Thymus (tissue), 11 donors: ENCODE data around the gene RANBP9. TPM values are rescaled to one million over a fixed set of nuclear protein-coding genes. Genes with fewer than 3 reads are reported as not detected.

Experiments used
- DNase-seq, 9 donors: peaks; one replicate each; pipeline ENCODE4 v3.0.0-alpha.2; 2013; ENCODE audit warnings: low spot score in 9 of 9, low read depth in 6 of 9, missing footprints in 1 of 9
- H3K27ac ChIP-seq, 2 donors: one replicate each; pipeline ENCODE4 v1.5.1; 2013; ENCODE audit warnings: control low read depth in 1 of 2, low read depth in 1 of 2, low read length in 1 of 2, mild to moderate bottlenecking in 1 of 2, moderate library complexity in 1 of 2
- H3K27me3 ChIP-seq, 2 donors: one replicate each; pipeline ENCODE4 v1.5.1; 2013; ENCODE audit warnings: low read length in 1 of 2; ENCODE audit not compliant: control insufficient read depth in 2 of 2, insufficient read depth in 1 of 2
- H3K36me3 ChIP-seq, 2 donors: one replicate each; pipeline ENCODE4 v1.5.1; 2013; ENCODE audit warnings: low read length in 1 of 2, mild to moderate bottlenecking in 1 of 2, moderate library complexity in 1 of 2; ENCODE audit not compliant: control insufficient read depth in 2 of 2, insufficient read depth in 2 of 2
- H3K4me1 ChIP-seq, 2 donors: one replicate each; pipeline ENCODE4 v1.5.1; 2013; ENCODE audit warnings: low read length in 2 of 2; ENCODE audit not compliant: control insufficient read depth in 2 of 2, insufficient read depth in 2 of 2
- H3K4me3 ChIP-seq, 2 donors: one replicate each; pipeline ENCODE4 v1.5.1; 2013; ENCODE audit warnings: low read length in 2 of 2, control low read depth in 1 of 2, mild to moderate bottlenecking in 1 of 2
- H3K9me3 ChIP-seq, 2 donors: one replicate each; pipeline ENCODE4 v1.5.1; 2013; ENCODE audit warnings: low read length in 1 of 2, mild to moderate bottlenecking in 1 of 2; ENCODE audit not compliant: control insufficient read depth in 2 of 2, insufficient read depth in 1 of 2
- WGBS: extraction: QIAGEN DNeasy Blood & Tissue Kit; methylation state at CpG from one replicate; pipeline ENCODE4 v1.1.7; 2013; 5-methylcytosine and 5-hydroxymethylcytosine counted together
- polyA plus RNA-seq: library from polyadenylated mRNA; stranded (reverse); fragments of 200-250 nt; gene quantifications from one replicate; pipeline ENCODE4 v1.2.3, GENCODE V29; 2013
- total RNA-seq: library from RNA; stranded (reverse); fragments of 120-200 nt; gene quantifications from one replicate; pipeline ENCODE4 v1.2.4, GENCODE V29; 2013
- donor health status: healthy.

Gene RANBP9
- total and polyA plus RNA-seq, 2 donors = 23.4 to 37.9 TPM

DNA sequence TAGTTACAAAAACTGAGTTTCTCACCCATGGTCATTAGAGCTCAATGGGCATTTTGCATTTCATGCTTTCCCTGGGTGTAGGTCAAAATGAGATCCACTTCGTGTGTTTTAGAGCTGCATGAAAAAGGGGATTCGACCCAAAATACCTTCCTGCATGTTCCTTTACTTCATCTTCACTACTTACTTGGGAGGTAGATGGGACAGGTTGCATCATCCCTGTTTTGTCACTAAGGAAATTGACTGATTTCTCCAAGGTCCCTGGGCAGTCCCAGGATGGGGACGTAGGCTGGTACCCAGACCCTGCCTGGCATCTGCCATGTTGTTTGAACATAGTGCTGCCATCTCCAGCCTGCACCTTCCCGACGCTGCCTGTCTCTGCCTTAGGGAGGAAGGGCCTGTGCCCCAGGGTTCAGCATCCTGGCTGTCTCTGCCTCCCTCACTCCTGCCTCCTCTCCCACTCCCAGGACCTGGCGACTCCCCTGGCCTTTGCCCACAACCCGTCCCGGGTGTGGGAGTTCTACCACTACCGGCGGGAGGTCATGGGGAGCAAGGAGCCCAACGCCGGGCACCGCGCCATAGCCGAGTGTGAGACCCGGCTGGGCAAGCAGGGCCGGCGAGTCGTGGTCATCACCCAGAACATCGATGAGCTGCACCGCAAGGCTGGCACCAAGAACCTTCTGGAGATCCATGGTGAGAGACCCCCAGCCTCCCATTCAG lies 120.3 kb downstream of the RANBP9 start:
- H3K4me1 ChIP-seq = peaks cover 0 to 16% of the 10 kb centered on the region in 2 donors
- WGBS = 97% methylated on average over 21 of the region's 21 CpGs
- no peak overlapping the region for H3K4me3 ChIP-seq
- peaks cover 25 to 45% of the 10 kb centered on the region in 2 donors for H3K36me3 ChIP-seq
- H3K27me3 ChIP-seq = no peaks in the 10 kb centered on the region
- no peak overlapping the region for H3K27ac ChIP-seq
- DNase-seq = no peak
- no peaks in the 10 kb centered on the region for H3K9me3 ChIP-seq

DNA sequence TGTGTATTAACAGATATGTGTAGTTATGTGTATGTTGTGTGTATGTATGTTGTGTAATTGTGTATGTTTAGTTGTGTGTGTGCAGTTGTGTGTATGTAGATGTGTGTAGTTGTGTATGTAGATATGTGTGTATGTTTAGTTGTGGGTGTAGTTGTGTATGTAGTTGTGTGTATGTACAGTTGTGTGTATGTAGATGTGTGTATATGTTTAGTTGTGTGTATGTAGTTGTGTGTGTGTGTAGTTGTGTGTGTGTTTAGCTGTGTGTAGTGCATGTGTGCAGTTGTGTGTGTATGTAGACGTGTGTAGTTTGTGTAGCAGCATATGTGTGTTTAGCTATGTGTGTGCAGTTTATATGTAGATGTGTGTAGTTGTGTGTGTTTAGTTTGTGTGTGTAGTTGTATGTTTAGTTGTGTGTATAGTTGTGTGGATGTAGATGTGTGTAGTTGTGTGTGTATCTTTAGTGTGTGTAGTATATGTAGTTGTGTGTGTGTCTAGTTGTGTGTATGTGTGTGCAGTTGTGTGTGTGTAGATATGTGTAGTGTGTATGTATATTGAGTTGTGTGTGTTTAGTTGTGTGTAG lies 121.0 kb downstream of the RANBP9 start:
- H3K4me1 ChIP-seq = peaks cover 0 to 16% of the 10 kb centered on the region in 2 donors
- peaks cover 25 to 43% of the 10 kb centered on the region in 2 donors for H3K36me3 ChIP-seq
- H3K4me3 ChIP-seq = no peak overlapping the region
- H3K27me3 ChIP-seq = no peaks in the 10 kb centered on the region
- H3K9me3 ChIP-seq = no peaks in the 10 kb centered on the region
- 94% methylated on average over 1 of the region's 1 CpG for WGBS
- DNase-seq = no peak
- no peak overlapping the region for H3K27ac ChIP-seq

DNA sequence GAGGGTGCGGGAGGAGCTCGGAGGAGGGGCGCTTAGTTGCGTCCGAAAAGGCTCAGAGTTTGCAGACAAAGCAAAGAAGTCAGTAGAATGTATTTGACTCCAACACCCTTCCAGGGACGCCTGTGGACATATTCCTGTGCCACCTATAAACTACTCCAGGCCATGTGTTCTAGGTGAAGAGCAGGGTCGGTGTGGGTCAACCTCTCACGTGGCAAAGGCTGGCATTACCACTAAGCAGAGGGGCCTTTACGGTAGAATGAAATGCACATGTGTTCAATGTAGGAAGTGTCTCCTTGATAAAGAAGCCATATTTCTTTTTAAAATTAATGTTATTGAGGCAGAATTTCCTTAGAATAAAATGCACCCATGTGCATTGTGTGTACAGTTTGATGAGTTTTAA lies 121.8 kb downstream of the RANBP9 start:
- H3K36me3 ChIP-seq = peaks cover 27 to 40% of the 10 kb centered on the region in 2 donors
- H3K9me3 ChIP-seq = no peaks in the 10 kb centered on the region
- DNase-seq = no peak
- no peak overlapping the region for H3K27ac ChIP-seq
- 97% methylated on average over 9 of the region's 9 CpGs for WGBS
- no peak overlapping the region for H3K4me3 ChIP-seq
- no peaks in the 10 kb centered on the region for H3K27me3 ChIP-seq
- H3K4me1 ChIP-seq = peaks cover 0 to 16% of the 10 kb centered on the region in 2 donors

DNA sequence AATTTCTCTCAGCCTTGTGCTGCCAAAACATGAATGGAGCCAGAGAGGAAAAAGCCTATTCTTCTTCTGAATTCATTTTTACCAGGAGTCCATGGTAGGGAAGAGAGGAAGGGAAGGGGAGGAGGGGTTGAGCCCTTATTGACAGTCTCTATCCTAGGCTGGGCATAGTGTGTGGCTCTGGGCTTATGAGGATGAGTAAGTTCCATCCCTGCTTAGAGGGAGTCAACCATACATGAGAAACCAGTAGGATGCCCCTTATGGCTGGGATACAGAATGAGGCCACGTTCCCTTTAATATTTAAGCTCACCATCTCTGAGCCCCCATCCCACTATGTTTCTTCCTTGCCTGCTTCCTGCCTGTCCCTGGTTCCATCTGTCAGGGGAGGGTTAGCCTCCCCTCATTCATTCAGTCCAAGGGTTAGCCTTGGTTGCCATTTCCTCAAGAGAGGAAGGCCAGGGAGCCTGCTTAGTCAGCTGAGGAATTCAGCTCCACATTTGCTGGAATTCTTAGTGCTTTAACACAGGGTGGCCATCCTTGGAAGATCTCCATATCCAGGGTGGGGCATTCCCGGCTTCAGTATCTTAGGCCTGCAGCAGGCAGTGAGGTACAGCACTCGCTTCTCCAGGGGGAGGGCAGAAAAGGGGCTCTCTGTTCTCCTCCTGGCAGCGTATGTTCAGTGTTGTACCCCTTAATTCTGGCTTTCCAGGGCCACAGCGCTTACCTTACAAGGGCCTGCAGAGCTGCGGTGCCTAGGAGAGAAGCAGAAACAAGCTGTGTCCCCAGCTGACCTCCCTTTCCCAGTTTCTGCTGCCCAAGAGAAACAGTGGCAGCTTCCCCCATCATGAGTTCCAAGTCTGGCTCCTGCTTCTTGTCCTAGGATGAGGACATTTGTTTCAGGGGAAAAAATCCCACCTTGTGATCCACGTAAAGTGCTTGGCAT lies 124.8 kb downstream of the RANBP9 start:
- Histone ChIP-seq H3K9me3 (no peaks in the 10 kb centered on the region), H3K27me3 (no peaks in the 10 kb centered on the region), H3K36me3 (peaks cover 25 to 34% of the 10 kb centered on the region in 2 donors), H3K4me1 (peaks cover 0 to 2% of the 10 kb centered on the region in 2 donors), H3K27ac (no peak overlapping the region), H3K4me3 (no peak overlapping the region)
- WGBS = 97% methylated on average over 7 of the region's 7 CpGs
- DNase-seq = no peak

DNA sequence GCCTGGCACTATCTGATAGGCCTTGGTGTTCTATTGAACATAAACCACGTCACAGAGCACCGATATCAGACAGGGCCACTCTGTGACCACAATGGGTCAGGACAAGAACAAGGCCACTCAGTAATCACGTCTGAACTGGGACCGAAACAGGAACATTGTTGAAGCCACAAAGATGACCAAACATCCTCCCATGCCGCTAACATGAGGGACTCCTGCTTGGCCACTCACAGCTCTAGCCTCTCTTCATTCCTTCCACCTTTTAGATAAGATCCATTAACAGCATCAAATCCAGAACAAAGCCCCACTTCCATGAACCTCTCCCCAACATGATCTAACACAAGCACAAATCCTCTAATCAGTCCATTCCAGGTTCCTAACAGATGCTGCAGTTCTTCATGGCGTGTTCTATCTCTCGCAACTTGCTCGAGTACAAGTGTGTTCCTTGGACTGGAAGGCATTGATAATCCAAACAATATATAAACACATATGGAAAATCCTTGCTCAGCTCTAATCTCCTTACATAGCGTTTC lies 129.9 kb downstream of the RANBP9 start:
- H3K27ac ChIP-seq = no peak overlapping the region
- WGBS = 97% methylated on average over 9 of the region's 9 CpGs
- no peaks in the 10 kb centered on the region for H3K27me3 ChIP-seq
- no peaks in the 10 kb centered on the region for H3K9me3 ChIP-seq
- no peak for DNase-seq
- no peaks in the 10 kb centered on the region for H3K4me1 ChIP-seq
- H3K36me3 ChIP-seq = peaks cover 5 to 13% of the 10 kb centered on the region in 2 donors
- no peak overlapping the region for H3K4me3 ChIP-seq

DNA sequence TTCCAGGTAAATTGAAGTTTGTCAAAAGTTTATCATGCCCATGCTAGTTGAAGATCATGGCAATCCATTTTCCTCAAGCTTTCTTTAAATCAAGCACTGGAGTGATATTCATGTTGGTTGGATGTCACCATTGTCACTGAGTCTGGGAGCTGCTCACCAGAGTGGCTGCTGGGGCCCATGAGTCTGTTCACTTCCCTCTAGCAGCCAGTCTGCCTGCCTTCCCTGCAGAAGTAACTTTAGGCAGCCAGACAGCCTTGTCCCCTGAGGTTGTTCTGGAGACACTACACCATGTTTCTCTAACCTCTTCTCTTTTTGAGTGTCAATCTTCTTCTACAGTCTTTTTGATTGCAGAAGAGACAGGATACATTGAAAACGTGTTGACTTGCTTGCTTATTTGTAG lies 131.7 kb downstream of the RANBP9 start:
- WGBS = 70% methylated on average over 1 of the region's 1 CpG
- H3K4me1 ChIP-seq = peaks cover 0 to 4% of the 10 kb centered on the region in 2 donors
- H3K4me3 ChIP-seq = no peak overlapping the region
- H3K36me3 ChIP-seq = peaks cover 2 to 10% of the 10 kb centered on the region in 2 donors
- DNase-seq = no peak
- no peaks in the 10 kb centered on the region for H3K27me3 ChIP-seq
- H3K9me3 ChIP-seq = no peaks in the 10 kb centered on the region
- no peak overlapping the region for H3K27ac ChIP-seq

DNA sequence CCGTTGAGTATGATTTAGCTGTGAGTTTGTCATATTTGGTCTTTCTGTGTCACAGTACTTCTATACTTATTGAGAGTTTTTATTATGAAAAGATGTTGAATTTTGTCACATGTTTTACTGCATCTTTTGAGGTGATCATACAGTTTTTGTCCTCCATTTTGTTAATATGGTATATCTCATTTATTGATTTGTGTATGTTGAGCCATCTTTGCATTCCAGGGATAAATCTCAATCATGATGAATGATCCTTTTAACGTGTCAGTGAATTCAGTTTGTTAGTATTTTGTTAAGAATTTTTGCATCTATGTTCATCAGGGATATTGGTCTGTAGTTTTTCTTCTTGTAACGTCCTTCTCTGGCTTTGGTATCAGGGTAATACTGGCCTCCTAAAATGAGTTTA lies 133.7 kb downstream of the RANBP9 start:
- WGBS = over 99% methylated on average over 3 of the region's 3 CpGs
- H3K27ac ChIP-seq = no peak overlapping the region
- no peak for DNase-seq
- H3K4me1 ChIP-seq = peaks cover 0 to 13% of the 10 kb centered on the region in 2 donors
- no peak overlapping the region for H3K4me3 ChIP-seq
- no peaks in the 10 kb centered on the region for H3K27me3 ChIP-seq
- no peaks in the 10 kb centered on the region for H3K9me3 ChIP-seq
- peaks cover 0 to 3% of the 10 kb centered on the region in 2 donors for H3K36me3 ChIP-seq

DNA sequence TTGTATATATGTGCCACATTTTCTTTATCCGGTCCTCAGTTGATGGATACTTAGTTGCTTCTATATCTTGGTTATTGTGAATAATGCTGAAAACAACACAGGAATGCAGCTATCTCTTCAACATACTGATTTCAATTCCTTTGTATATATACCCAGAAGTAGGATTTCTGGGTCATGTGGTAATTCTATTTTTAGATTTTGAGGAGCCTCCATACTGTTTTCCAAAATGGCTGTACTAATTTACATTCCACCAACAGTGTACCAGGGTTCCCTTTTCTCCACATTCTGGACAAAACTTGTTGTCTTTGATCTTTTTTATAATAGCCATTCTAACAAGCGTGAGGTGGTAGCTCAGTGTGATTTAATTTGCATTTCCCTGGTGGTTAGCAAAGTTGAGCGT lies 135.6 kb downstream of the RANBP9 start:
- no peak for DNase-seq
- Histone ChIP-seq H3K27ac (no peak overlapping the region), H3K4me3 (no peak overlapping the region), H3K4me1 (peaks cover 0 to 13% of the 10 kb centered on the region in 2 donors), H3K27me3 (no peaks in the 10 kb centered on the region), H3K9me3 (no peaks in the 10 kb centered on the region), H3K36me3 (peaks cover 0 to 3% of the 10 kb centered on the region in 2 donors)
- 97% methylated on average over 3 of the region's 3 CpGs for WGBS
